ENCODE results near the gene PSTPIP1. TPM values are rescaled to one million over a fixed set of nuclear protein-coding genes. Genes with fewer than 3 reads are reported as not detected.
A peak's percentile ranks its signal among the peaks of the same experiment; 100 is the strongest.

The PSTPIP1 gene
- total RNA-seq (10 to 100 TPM; 12.4 to 27.8 TPM), polyA plus RNA-seq (10 to 100 TPM; 13.4 to 39.6 TPM)
- long read RNA-seq, donor 1 = 0 reads
- long read RNA-seq, donor 2 = 0 reads
- long read RNA-seq, donor 3 = 0 reads
- long read RNA-seq, donor 4 = 0 reads
- long read RNA-seq, donor 5 = 0 reads

DNA sequence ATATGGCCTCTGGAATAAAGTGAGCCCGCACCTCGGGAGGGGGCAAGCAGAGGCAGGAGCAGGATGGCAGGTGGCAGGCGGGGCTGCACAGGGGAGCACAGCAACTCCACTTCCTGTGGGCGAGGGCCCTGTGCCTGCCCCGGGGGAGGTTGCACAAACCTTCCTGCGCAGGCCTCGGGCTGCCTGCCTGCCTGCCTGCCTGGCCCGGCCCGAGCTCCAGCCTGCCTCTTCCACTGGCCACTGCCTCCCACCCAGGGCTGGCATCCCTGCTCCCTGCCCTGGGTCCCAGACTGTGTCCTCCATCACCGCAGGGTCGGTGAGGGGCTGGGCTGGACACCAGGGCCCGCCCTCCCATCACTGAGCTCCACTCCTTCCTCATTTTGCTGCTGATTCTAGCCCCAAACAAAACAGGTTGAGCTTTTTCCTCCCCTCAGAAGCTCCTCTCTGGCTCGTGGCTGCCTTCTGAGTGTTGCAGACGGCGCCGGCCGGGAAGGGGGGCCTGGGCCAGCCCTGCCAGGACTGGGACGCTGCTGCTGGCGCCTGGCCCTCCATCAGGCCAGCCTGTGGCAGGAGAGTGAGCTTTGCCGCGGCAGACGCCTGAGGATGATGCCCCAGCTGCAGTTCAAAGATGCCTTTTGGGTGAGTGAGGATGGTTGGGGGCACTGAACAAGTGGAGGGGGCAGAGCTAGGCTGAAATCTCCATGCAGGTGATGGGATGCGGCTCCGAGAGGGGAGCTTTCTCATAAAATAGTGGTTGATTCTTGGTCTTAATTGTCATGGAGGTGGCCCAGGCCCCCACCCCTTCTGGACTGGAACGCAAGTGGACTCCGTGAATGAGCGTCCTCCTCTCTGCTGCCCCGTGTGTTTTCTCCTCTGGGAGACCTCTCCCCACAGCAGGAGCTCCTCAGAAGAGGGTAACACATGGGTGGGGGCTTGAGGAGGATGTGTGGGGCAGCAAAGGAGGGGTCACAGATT, at the start of gene PSTPIP1:
Gene PSTPIP1 (plus strand): TSS at position 156 of the 975 bp plus-strand sequence. CDS start 448 bp downstream, at position 604.
- 22 to 45% methylated on average over 27 to 28 of the region's 28 CpGs for WGBS, 2 donors
- TF ChIP-seq, protein P1, sequence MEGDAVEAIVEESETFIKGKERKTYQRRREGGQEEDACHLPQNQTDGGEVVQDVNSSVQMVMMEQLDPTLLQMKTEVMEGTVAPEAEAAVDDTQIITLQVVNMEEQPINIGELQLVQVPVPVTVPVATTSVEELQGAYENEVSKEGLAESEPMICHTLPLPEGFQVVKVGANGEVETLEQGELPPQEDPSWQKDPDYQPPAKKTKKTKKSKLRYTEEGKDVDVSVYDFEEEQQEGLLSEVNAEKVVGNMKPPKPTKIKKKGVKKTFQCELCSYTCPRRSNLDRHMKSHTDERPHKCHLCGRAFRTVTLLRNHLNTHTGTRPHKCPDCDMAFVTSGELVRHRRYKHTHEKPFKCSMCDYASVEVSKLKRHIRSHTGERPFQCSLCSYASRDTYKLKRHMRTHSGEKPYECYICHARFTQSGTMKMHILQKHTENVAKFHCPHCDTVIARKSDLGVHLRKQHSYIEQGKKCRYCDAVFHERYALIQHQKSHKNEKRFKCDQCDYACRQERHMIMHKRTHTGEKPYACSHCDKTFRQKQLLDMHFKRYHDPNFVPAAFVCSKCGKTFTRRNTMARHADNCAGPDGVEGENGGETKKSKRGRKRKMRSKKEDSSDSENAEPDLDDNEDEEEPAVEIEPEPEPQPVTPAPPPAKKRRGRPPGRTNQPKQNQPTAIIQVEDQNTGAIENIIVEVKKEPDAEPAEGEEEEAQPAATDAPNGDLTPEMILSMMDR (IDR thresholded peaks at IDR 0.05; ENCODE audit: control extremely low read depth, extremely low read depth) = no peak
- ATAC-seq (ENCODE audit: insufficient read depth, low FRiP score) = no peak
- Histone ChIP-seq H3K9ac (ENCODE audit: insufficient read depth in 1 of 2, low read length in 2 of 2) (no peak within 1 kb of the TSS), H3K27me3 (ENCODE audit: control insufficient read depth in 3 of 3, insufficient read depth in 3 of 3, low read length in 2 of 3) (no peaks in the 10 kb centered on the region), H3K36me3 (ENCODE audit: control insufficient read depth in 4 of 4, insufficient read depth in 4 of 4, low read length in 4 of 4) (no peaks in the 10 kb centered on the region), H3K4me3 (peak within 1 kb of the TSS; percentile 1), H3K27ac (ENCODE audit: low read depth in 1 of 2, low read length in 1 of 2) (peak within 1 kb of the TSS in 1 of 2 donors; percentile 81), H3K4me1 (ENCODE audit: control insufficient read depth in 5 of 5, insufficient read depth in 5 of 5, low read length in 5 of 5) (peaks cover 0 to 20% (median 0%) of the 10 kb centered on the region in 5 donors), H3K9me3 (ENCODE audit: control insufficient read depth in 4 of 4, insufficient read depth in 3 of 4, low read length in 3 of 4) (no peaks in the 10 kb centered on the region)
- DNase-seq = peak; percentile 46 to 70 (median 49)

DNA sequence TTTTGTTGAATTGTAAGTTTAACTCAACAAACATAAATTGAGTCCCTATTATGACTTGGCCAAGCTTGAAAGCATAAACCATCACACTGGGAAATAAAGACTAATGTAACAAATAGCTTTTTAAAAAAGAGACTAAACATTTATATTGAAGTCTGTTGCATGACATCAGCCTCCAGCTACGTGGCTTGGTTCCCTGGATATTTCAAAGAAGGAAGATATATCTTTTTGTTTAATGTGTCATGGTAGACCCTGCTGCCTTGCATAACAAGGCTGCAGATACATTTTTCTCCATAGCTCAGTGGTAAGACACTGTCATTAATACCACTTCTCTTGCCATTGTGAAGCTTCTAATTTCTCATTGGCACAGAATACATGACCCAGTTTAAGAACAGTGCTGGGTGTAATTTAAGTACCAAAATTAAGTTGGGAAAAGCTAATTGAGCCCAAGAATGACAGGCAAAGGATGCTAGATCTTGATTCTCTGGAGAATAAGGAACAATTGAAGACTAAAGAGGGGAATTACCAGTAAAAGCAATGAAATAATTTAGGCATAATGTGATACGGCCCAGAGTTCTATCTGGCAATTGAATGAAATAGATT, 49.3 kb upstream of the PSTPIP1 start:
- 90 to 96% methylated on average over 2 of the region's 2 CpGs for WGBS, 2 donors
- DNase-seq = peak in 1 of 3 donors; percentile 44
- TF ChIP-seq, protein P1 (IDR thresholded peaks at IDR 0.05; ENCODE audit: control extremely low read depth, extremely low read depth) = no peak
- Histone ChIP-seq H3K4me3 (no peak overlapping the region), H3K27ac (ENCODE audit: low read depth in 1 of 2, low read length in 1 of 2) (no peak overlapping the region), H3K9me3 (ENCODE audit: control insufficient read depth in 4 of 4, insufficient read depth in 3 of 4, low read length in 3 of 4) (no peaks in the 10 kb centered on the region), H3K27me3 (ENCODE audit: control insufficient read depth in 3 of 3, insufficient read depth in 3 of 3, low read length in 2 of 3) (no peaks in the 10 kb centered on the region), H3K9ac (ENCODE audit: insufficient read depth in 1 of 2, low read length in 2 of 2) (no peak overlapping the region), H3K36me3 (ENCODE audit: control insufficient read depth in 4 of 4, insufficient read depth in 4 of 4, low read length in 4 of 4) (peaks cover under 1 to 31% (median 12%) of the 10 kb centered on the region in 4 donors), H3K4me1 (ENCODE audit: control insufficient read depth in 5 of 5, insufficient read depth in 5 of 5, low read length in 5 of 5) (no peaks in the 10 kb centered on the region)
- ATAC-seq (ENCODE audit: insufficient read depth, low FRiP score) = no peak

DNA sequence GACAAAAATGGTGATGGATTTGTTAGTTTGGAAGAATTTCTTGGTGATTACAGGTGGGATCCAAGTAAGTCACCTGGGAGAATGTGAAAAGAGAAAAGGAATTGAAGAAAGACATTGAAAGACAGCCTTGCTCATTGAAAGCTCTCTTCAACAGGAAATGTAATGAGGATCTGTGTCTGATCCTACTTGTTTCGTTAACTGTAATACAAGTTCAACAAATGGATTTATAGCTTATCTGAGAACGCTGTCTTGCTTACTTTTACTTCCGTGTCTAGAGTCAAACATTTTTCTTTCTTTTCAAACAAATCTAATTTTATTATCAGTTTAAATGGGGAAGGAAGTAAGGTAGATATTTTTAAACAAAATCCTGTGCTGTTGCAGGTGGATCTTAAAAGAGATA, 47.5 kb upstream of the PSTPIP1 start:
- TF ChIP-seq, protein P1 (IDR thresholded peaks at IDR 0.05; ENCODE audit: control extremely low read depth, extremely low read depth) = no peak
- no peak overlapping the region for H3K27ac ChIP-seq (ENCODE audit: low read depth in 1 of 2, low read length in 1 of 2)
- no peak overlapping the region for H3K4me3 ChIP-seq
- no peak for DNase-seq
- peaks cover 5 to 34% (median 17%) of the 10 kb centered on the region in 4 donors for H3K36me3 ChIP-seq (ENCODE audit: control insufficient read depth in 4 of 4, insufficient read depth in 4 of 4, low read length in 4 of 4)
- no peaks in the 10 kb centered on the region for H3K27me3 ChIP-seq (ENCODE audit: control insufficient read depth in 3 of 3, insufficient read depth in 3 of 3, low read length in 2 of 3)
- no peak for ATAC-seq (ENCODE audit: insufficient read depth, low FRiP score)
- H3K9me3 ChIP-seq (ENCODE audit: control insufficient read depth in 4 of 4, insufficient read depth in 3 of 4, low read length in 3 of 4) = no peaks in the 10 kb centered on the region
- no peaks in the 10 kb centered on the region for H3K4me1 ChIP-seq (ENCODE audit: control insufficient read depth in 5 of 5, insufficient read depth in 5 of 5, low read length in 5 of 5)
- no peak overlapping the region for H3K9ac ChIP-seq (ENCODE audit: insufficient read depth in 1 of 2, low read length in 2 of 2)
- 56 to 82% methylated on average over 3 of the region's 3 CpGs for WGBS, 2 donors
